Measurements from ENCODE around the gene SACM1L.

DNA sequence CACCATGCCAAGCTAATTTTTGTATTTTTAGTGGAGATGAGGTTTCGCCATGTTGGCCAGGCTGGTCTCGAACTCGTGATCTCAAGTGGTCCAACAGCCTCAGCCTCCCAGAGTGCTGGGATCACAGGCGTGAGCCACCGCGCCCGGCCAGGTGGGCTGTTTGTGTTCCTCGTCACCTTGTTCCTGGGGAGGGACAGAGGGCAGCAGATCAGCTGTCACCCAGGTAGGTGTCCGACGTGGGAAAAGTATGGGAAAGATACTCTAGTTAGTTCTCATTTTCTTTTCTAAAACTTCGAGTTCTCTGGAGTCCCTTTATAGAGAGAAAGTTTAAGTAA, 28.7 kb upstream of the SACM1L start:
- no peak for TF ChIP-seq SMAD4 (CRISPR knock-in tag; IDR thresholded peaks at IDR 0.05)
- no peak for TF ChIP-seq ZNF671 (CRISPR knock-in tag; IDR thresholded peaks at IDR 0.05)
- TF ChIP-seq ESRRA (CRISPR knock-in tag; IDR thresholded peaks at IDR 0.05; ENCODE audit: borderline replicate concordance): no peak
- TF ChIP-seq ZNF263 (CRISPR knock-in tag; IDR thresholded peaks at IDR 0.05; ENCODE audit: low read depth): no peak
- TF ChIP-seq CTCF (IDR thresholded peaks at IDR 0.05): no peak
- TF ChIP-seq IRF1 (CRISPR knock-in tag; IDR thresholded peaks at IDR 0.05): no peak
- no peak for TF ChIP-seq SP1 (CRISPR knock-in tag; conservative IDR thresholded peaks at IDR 0.05)
- TF ChIP-seq ZNF416 (CRISPR knock-in tag; IDR thresholded peaks at IDR 0.05): no peak
- no peak for TF ChIP-seq KAT7 (CRISPR knock-in tag; IDR thresholded peaks at IDR 0.05; ENCODE audit: borderline replicate concordance)
- TF ChIP-seq FOXK1 (CRISPR knock-in tag; IDR thresholded peaks at IDR 0.05): no peak
- TF ChIP-seq, protein P1, sequence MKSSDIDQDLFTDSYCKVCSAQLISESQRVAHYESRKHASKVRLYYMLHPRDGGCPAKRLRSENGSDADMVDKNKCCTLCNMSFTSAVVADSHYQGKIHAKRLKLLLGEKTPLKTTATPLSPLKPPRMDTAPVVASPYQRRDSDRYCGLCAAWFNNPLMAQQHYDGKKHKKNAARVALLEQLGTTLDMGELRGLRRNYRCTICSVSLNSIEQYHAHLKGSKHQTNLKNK (CRISPR knock-in tag; IDR thresholded peaks at IDR 0.05): no peak
- TF ChIP-seq NFYB (CRISPR knock-in tag; conservative IDR thresholded peaks at IDR 0.05; ENCODE audit: low read depth): no peak
